Keratinocyte (primary cell): ENCODE results near the gene CEP63. TPM values are rescaled to one million over a fixed set of nuclear protein-coding genes. Genes with fewer than 3 reads are reported as not detected.

Source experiments
- DNase-seq: peaks from one replicate; pipeline ENCODE4 v3.0.0-alpha.2; 2011; ENCODE audit warnings: low read depth, missing footprints, low spot score
- FAIRE-seq: peaks from 2 replicates; lab custom pipeline; 2011; peaks lifted over from hg19 to GRCh38; lab: Jason Lieb, UNC
- H2AFZ ChIP-seq: 2 replicates; pipeline ENCODE4 v1.6.0; 2012; ENCODE audit warnings: low read length, control low read depth, inconsistent platforms; ENCODE audit not compliant: control insufficient read depth
- H3K27ac ChIP-seq: 2 replicates; pipeline ENCODE4 v1.5.1; 2011; ENCODE audit warnings: low read length; ENCODE audit not compliant: control insufficient read depth, insufficient read depth
- H3K27me3 ChIP-seq: 3 replicates; pipeline ENCODE4 v1.6.0; 2011; ENCODE audit warnings: low read length; ENCODE audit not compliant: control insufficient read depth, insufficient read depth; ENCODE audit errors: extremely low read depth
- H3K36me3 ChIP-seq, 2 experiments: 2 replicates in 1 of 2; 3 replicates in 1 of 2; pipeline ENCODE4 v1.5.1; 2011; ENCODE audit warnings: low read length in 2 of 2, mild to moderate bottlenecking in 1 of 2; ENCODE audit not compliant: control insufficient read depth in 2 of 2, insufficient read depth in 2 of 2; ENCODE audit errors: extremely low read depth in 1 of 2
- H3K4me1 ChIP-seq: 3 replicates; pipeline ENCODE4 v1.5.1; 2011; ENCODE audit warnings: low read length; ENCODE audit not compliant: control insufficient read depth, insufficient read depth; ENCODE audit errors: extremely low read depth
- H3K4me2 ChIP-seq: 3 replicates; pipeline ENCODE4 v1.6.0; 2011; ENCODE audit warnings: low read depth, low read length; ENCODE audit not compliant: control insufficient read depth, insufficient read depth; ENCODE audit errors: extremely low read depth
- H3K4me3 ChIP-seq, 3 experiments: fragments of 200-600 bp in 1 of 3; sonication (generic) in 1 of 3; 2 replicates in 2 of 3; 3 replicates in 1 of 3; pipeline ENCODE4 v1.5.1; 2011 to 2016; ENCODE audit warnings: low read length in 3 of 3, mild to moderate bottlenecking in 3 of 3, control low read depth in 2 of 3, inconsistent platforms in 1 of 3, low read depth in 1 of 3, mixed read lengths in 1 of 3, mixed run types in 1 of 3, moderate library complexity in 1 of 3; ENCODE audit not compliant: control insufficient read depth in 2 of 3, insufficient read depth in 2 of 3; ENCODE audit errors: extremely low read depth in 1 of 3
- H3K79me2 ChIP-seq: 2 replicates; pipeline ENCODE4 v1.6.0; 2012; ENCODE audit warnings: low read length; ENCODE audit not compliant: control insufficient read depth, insufficient read depth
- H3K9ac ChIP-seq: 3 replicates; pipeline ENCODE4 v1.6.0; 2011; ENCODE audit warnings: low read length; ENCODE audit not compliant: control insufficient read depth, insufficient read depth; ENCODE audit errors: extremely low read depth
- H3K9me1 ChIP-seq: 3 replicates; pipeline ENCODE4 v1.6.0; 2011; ENCODE audit warnings: low read length; ENCODE audit not compliant: control insufficient read depth, insufficient read depth; ENCODE audit errors: extremely low read depth
- H3K9me3 ChIP-seq: 2 replicates; pipeline ENCODE4 v1.5.1; 2012; ENCODE audit warnings: low read depth, low read length; ENCODE audit not compliant: control insufficient read depth
- H4K20me1 ChIP-seq: 3 replicates; pipeline ENCODE4 v1.6.0; 2011; ENCODE audit warnings: low read length; ENCODE audit not compliant: control insufficient read depth, insufficient read depth; ENCODE audit errors: extremely low read depth
- CTCF ChIP-seq, 3 experiments: IDR thresholded peaks in 1 of 3; conservative IDR thresholded peaks in 1 of 3; optimal IDR thresholded peaks in 1 of 3; 2 replicates in 2 of 3; 3 replicates in 1 of 3; pipeline versions ENCODE3 to v1.5.1; 2011; ENCODE audit warnings: low read length in 3 of 3, mild to moderate bottlenecking in 3 of 3, moderate library complexity in 2 of 3, control low read depth in 1 of 3, inconsistent platforms in 1 of 3; ENCODE audit not compliant: insufficient read depth in 2 of 3; ENCODE audit errors: extremely low read depth in 1 of 3
- EZH2 ChIP-seq: IDR thresholded peaks from one replicate; pipeline ENCODE4 v1.6.1; 2012; ENCODE audit warnings: inconsistent platforms, mild to moderate bottlenecking, low read length, moderate library complexity
- dilution Hi-C: fragments of 300-500 bp; cut with MboI; formaldehyde crosslinking; loops from one replicate; pipeline ENCODE4 v1.7.0; 2020; ENCODE audit warnings: low sequenced_read_pairs; ENCODE audit not compliant: extremely low pct_ligation_motif_present
- polyA plus RNA-seq, 5 experiments: library from polyadenylated mRNA; depleted of rRNA in 3 of 5; stranded (reverse) in 3 of 5; stranded (forward) in 1 of 5; unstranded in 1 of 5; fragments of >200 nt; gene quantifications; 1 replicate in 1 of 5; 2 replicates in 3 of 5; 3 replicates in 1 of 5; pipeline versions ENCODE4 v1.2.1 to v1.2.3, GENCODE V29; 2011 to 2012; ENCODE audit warnings: missing spikeins in 2 of 5, low read depth in 1 of 5, low replicate concordance in 1 of 5

CEP63 gene
- polyA plus RNA-seq, 1 donor (not counting 4 experiments of a cell fraction or from before 2014, with no cell fraction given): 10.1 TPM

- TF ChIP-seq CTCF (optimal IDR thresholded peaks at IDR 0.05 in 1 of 3, IDR thresholded peaks at IDR 0.05 in 1 of 3, conservative IDR thresholded peaks at IDR 0.05 in 1 of 3; ENCODE audit: extremely low read depth in 1 of 3, insufficient read depth in 2 of 3, low read length in 3 of 3) (no peak), EZH2 (no peak)
- H3K9me1 ChIP-seq: no peaks in the 10 kb centered on the region
- no peak overlapping the region for H3K27ac ChIP-seq
- peaks cover 6% of the 10 kb centered on the region for H3K27me3 ChIP-seq
- no peaks in the 10 kb centered on the region for H4K20me1 ChIP-seq
- H3K4me1 ChIP-seq: peaks cover 6% of the 10 kb centered on the region
- no peak overlapping the region for H3K4me2 ChIP-seq
- H3K9ac ChIP-seq: no peak overlapping the region
- H3K9me3 ChIP-seq: no peaks in the 10 kb centered on the region
- H2AFZ ChIP-seq: no peak overlapping the region
- no peak for FAIRE-seq
- no peak overlapping the region for H3K4me3 ChIP-seq
- no peaks in the 10 kb centered on the region for H3K79me2 ChIP-seq
- no peak for DNase-seq
- dilution Hi-C loops: no loop called here
- H3K36me3 ChIP-seq: no peaks in the 10 kb centered on the region
These were observed 118.1 kb downstream of the CEP63 start for GRCh38 chr3:134603956-134604355.

- H3K4me1 ChIP-seq: peaks cover 6% of the 10 kb centered on the region
- no peak overlapping the region for H3K9ac ChIP-seq
- TF ChIP-seq CTCF (optimal IDR thresholded peaks at IDR 0.05 in 1 of 3, IDR thresholded peaks at IDR 0.05 in 1 of 3, conservative IDR thresholded peaks at IDR 0.05 in 1 of 3; ENCODE audit: extremely low read depth in 1 of 3, insufficient read depth in 2 of 3, low read length in 3 of 3) (no peak), EZH2 (no peak)
- no peaks in the 10 kb centered on the region for H3K9me3 ChIP-seq
- H3K79me2 ChIP-seq: no peaks in the 10 kb centered on the region
- H3K4me3 ChIP-seq: no peak overlapping the region
- H3K9me1 ChIP-seq: no peaks in the 10 kb centered on the region
- H3K36me3 ChIP-seq: no peaks in the 10 kb centered on the region
- no peak overlapping the region for H3K4me2 ChIP-seq
- peaks cover 6% of the 10 kb centered on the region for H3K27me3 ChIP-seq
- dilution Hi-C loops: no loop called here
- no peak overlapping the region for H2AFZ ChIP-seq
- no peak for DNase-seq
- FAIRE-seq: no peak
- H3K27ac ChIP-seq: no peak overlapping the region
- no peaks in the 10 kb centered on the region for H4K20me1 ChIP-seq
These were observed 119.7 kb downstream of the CEP63 start for GRCh38 chr3:134605556-134605955.
